GM12878 (cell line): ENCODE results near the gene LFNG. TPM values are rescaled to one million over a fixed set of nuclear protein-coding genes. Genes with fewer than 3 reads are reported as not detected.
"Not testable (repeated sequence)": the region's sequence is repeated elsewhere in the genome, so short reads cannot be mapped to it uniquely, and the experiment has no call there.

Experiments used
- ATAC-seq: fragments of 200-7000 bp; cut with Tn5 transposase; 3 replicates; pipeline ENCODE4 v1.9.1; 2020; ENCODE audit warnings: mild to moderate bottlenecking, moderate library complexity
- BruUV-seq: library from RNA; stranded (reverse); fragments of 400-500 nt; replicated peaks from 2 replicates; lab custom pipeline; 2021; lab: Mats Ljungman, UMichigan
- CTCF ChIA-PET: fragments of 300-600 bp; sonication (Branson Sonifier 250); formaldehyde crosslinking; extraction: SDS; loops from one replicate; lab custom pipeline; 2021; ENCODE audit warnings: inconsistent platforms; lab: Yijun Ruan, JAX
- POLR2A ChIA-PET: fragments of 350-600 bp; formaldehyde crosslinking; extraction: SDS; loops from one replicate; lab custom pipeline; 2021; ENCODE audit warnings: inconsistent platforms; lab: Charles Lee
- RAD21 ChIA-PET: fragments of 300-600 bp; sonication (Branson Sonifier 250); formaldehyde crosslinking; loops from one replicate; lab custom pipeline; 2023; ENCODE audit warnings: antibody characterized with exemption; ENCODE audit not compliant: unreplicated experiment; lab: Charles Lee
- SMC1A ChIA-PET: fragments of 300-600 bp; sonication (Branson Sonifier 250); formaldehyde crosslinking; loops from one replicate; lab custom pipeline; 2023; ENCODE audit not compliant: unreplicated experiment, uncharacterized antibody; lab: Charles Lee
- DNase-seq: peaks from one replicate; pipeline ENCODE4 v3.0.0-alpha.2; 2011; ENCODE audit warnings: low read depth, low spot score
- FAIRE-seq: peaks from 3 replicates; lab custom pipeline; 2011; peaks lifted over from hg19 to GRCh38; lab: Jason Lieb, UNC
- H2AFZ ChIP-seq: 2 replicates; pipeline ENCODE4 v1.6.0; 2011; ENCODE audit warnings: low read depth, low read length, control low read depth; ENCODE audit not compliant: control insufficient read depth
- H3K27ac ChIP-seq: 2 replicates; pipeline ENCODE4 v1.5.1; 2011; ENCODE audit warnings: control low read depth; ENCODE audit not compliant: control insufficient read depth, insufficient read depth
- H3K27me3 ChIP-seq, 2 experiments: replicated peaks in 1 of 2; 2 replicates each; pipeline versions ENCODE4 v1.6.0 to v1.6.1; 2011; ENCODE audit warnings: low read length in 1 of 2; ENCODE audit not compliant: control insufficient read depth in 2 of 2, insufficient read depth in 2 of 2
- H3K36me3 ChIP-seq, 2 experiments: 2 replicates each; pipeline ENCODE4 v1.5.1; 2011; ENCODE audit warnings: low read length in 1 of 2; ENCODE audit not compliant: control insufficient read depth in 2 of 2, insufficient read depth in 2 of 2
- H3K4me1 ChIP-seq: 2 replicates; pipeline ENCODE4 v1.6.1; 2011; ENCODE audit warnings: mild to moderate bottlenecking, low read length, moderate library complexity, mixed read lengths; ENCODE audit not compliant: control insufficient read depth, insufficient read depth
- H3K4me2 ChIP-seq: 2 replicates; pipeline ENCODE4 v1.6.0; 2011; ENCODE audit warnings: control low read depth; ENCODE audit not compliant: control insufficient read depth, insufficient read depth
- H3K4me3 ChIP-seq: fragments of 200-600 bp; sonication (generic); 2 replicates; pipeline ENCODE4 v1.5.1; 2016
- H3K79me2 ChIP-seq: 2 replicates; pipeline ENCODE4 v1.6.0; 2011; ENCODE audit warnings: low read length; ENCODE audit not compliant: control insufficient read depth, insufficient read depth
- H3K9ac ChIP-seq: 2 replicates; pipeline ENCODE4 v1.8.0; 2011; ENCODE audit warnings: low read length, control low read depth, mixed read lengths; ENCODE audit not compliant: control insufficient read depth, insufficient read depth
- H3K9me3 ChIP-seq: replicated peaks from 3 replicates; pipeline ENCODE4 v1.5.1; 2011; ENCODE audit warnings: mild to moderate bottlenecking, low read length; ENCODE audit not compliant: control insufficient read depth, insufficient read depth
- H4K20me1 ChIP-seq: 2 replicates; pipeline ENCODE4 v1.6.0; 2011; ENCODE audit not compliant: control insufficient read depth, insufficient read depth
- ATF3 ChIP-seq: IDR thresholded peaks from 2 replicates; pipeline ENCODE4 v1.6.1; 2011; ENCODE audit warnings: low read depth, mild to moderate bottlenecking, low read length, moderate library complexity, borderline replicate concordance; ENCODE audit errors: extremely low read depth
- BCL3 ChIP-seq: IDR thresholded peaks from 2 replicates; pipeline ENCODE4 v1.6.1; 2011; ENCODE audit warnings: borderline replicate concordance, low read depth, mild to moderate bottlenecking, moderate library complexity, low read length; ENCODE audit not compliant: insufficient read depth, poor library complexity, severe bottlenecking
- BHLHE40 ChIP-seq, 2 experiments: fragments of 450-650 bp in 1 of 2; IDR thresholded peaks; 2 replicates each; pipeline ENCODE4 v1.6.1; 2011 to 2017; ENCODE audit warnings: low read depth in 2 of 2, borderline replicate concordance in 1 of 2, improper control_type of control experiment in 1 of 2, low read length in 1 of 2, mild to moderate bottlenecking in 1 of 2
- CUX1 ChIP-seq: IDR thresholded peaks from 2 replicates; pipeline ENCODE4 v1.6.1; 2012; ENCODE audit warnings: improper control_type of control experiment, low read depth, low read length; ENCODE audit not compliant: insufficient replicate concordance
- HDGF ChIP-seq: fragments of 450-650 bp; IDR thresholded peaks from 2 replicates; pipeline ENCODE4 v1.6.1; 2016; ENCODE audit warnings: antibody characterized with exemption
- IKZF1 ChIP-seq: fragments of 450-650 bp; conservative IDR thresholded peaks from 2 replicates; pipeline ENCODE4 v1.6.1; 2017; ENCODE audit warnings: antibody characterized with exemption, mild to moderate bottlenecking
- TCF3 ChIP-seq: IDR thresholded peaks from 2 replicates; pipeline ENCODE4 v1.6.1; 2012; ENCODE audit warnings: low read depth, mild to moderate bottlenecking, low read length, borderline replicate concordance; ENCODE audit not compliant: insufficient read depth
- WGBS: methylation state at CpG from one replicate; pipeline ENCODE4 v1.1.6; 2016; ENCODE audit warnings: low lambda C conversion rate; ENCODE audit not compliant: insufficient replicate concordance, insufficient coverage; ENCODE audit errors: missing lambda C conversion rate; 5-methylcytosine and 5-hydroxymethylcytosine counted together
- in situ Hi-C: fragments of 300-500 bp; cut with MboI; formaldehyde crosslinking; loops from 9 replicates; pipeline ENCODE4 v1.14.3; 2018; ENCODE audit warnings: mixed read lengths
- intact Hi-C: fragments of 100-400 bp; cut with micrococcal nuclease; formaldehyde crosslinking; loops from one replicate; pipeline ENCODE4 v1.14.2; 2022; ENCODE audit not compliant: unreplicated experiment
- polyA plus RNA-seq, 11 experiments: library from polyadenylated mRNA; depleted of rRNA in 4 of 11; unstranded in 6 of 11; stranded (reverse) in 5 of 11; fragments of >200 nt; fragmentation: Nextera tagmentation in 4 of 11; fragmentation: Illumina TruSeq in 1 of 11; extraction: Ambion mirVana in 4 of 11; extraction: Trizol in 1 of 11; gene quantifications; 1 replicate in 1 of 11; 2 replicates in 10 of 11; pipeline versions ENCODE4 v1.2.1 to v1.2.3, GENCODE V29; 2011 to 2016; ENCODE audit warnings: inconsistent platforms in 2 of 11, missing spikeins in 2 of 11, low read depth in 1 of 11
- total RNA-seq, 4 experiments: library from RNA; depleted of rRNA in 3 of 4; stranded (reverse); fragments of >200 nt in 3 of 4; fragmentation: Illumina TruSeq in 1 of 4; extraction: Trizol in 1 of 4; gene quantifications; 2 replicates each; pipeline versions ENCODE4 v1.2.1 to v1.2.3, GENCODE V29; 2013 to 2021

The LFNG gene
- total and polyA plus RNA-seq, 10 of the 15 experiments (the other 5 are each of a cell fraction or from before 2014, with no cell fraction given): 0.09 to 0.68 (median 0.33) TPM; not detected in 2

- in situ Hi-C loops, ATAC-seq, intact Hi-C loops, FAIRE-seq, H3K27me3 ChIP-seq, H3K9ac ChIP-seq, BruUV-seq, H3K9me3 ChIP-seq, DNase-seq, H3K4me3 ChIP-seq, H2AFZ ChIP-seq, H3K27ac ChIP-seq, H3K36me3 ChIP-seq, H4K20me1 ChIP-seq, H3K4me2 ChIP-seq, H3K79me2 ChIP-seq: not testable (repeated sequence)
- 83% methylated on average over 3 of the region's 3 CpGs for WGBS
- CTCF ChIA-PET: interaction anchor here (1.1 kb wide), 1 partner anchor 146 kb away, joined by 5 read pairs; no protein-coding TSS in a partner anchor
- POLR2A ChIA-PET: interaction anchor here (0.7 kb wide), 1 partner anchor 158 kb away, joined by 3 read pairs; no protein-coding TSS in a partner anchor
- H3K4me1 ChIP-seq: peaks cover 29% of the 10 kb centered on the region
- RAD21 ChIA-PET: interaction anchor here (0.7 kb wide), 1 partner anchor 443 kb away, joined by 3 read pairs; no protein-coding TSS in a partner anchor
- SMC1A ChIA-PET: interaction anchor here (1.1 kb wide), 1 partner anchor 35 kb away, joined by 4 read pairs; no protein-coding TSS in a partner anchor
Measured at GRCh38 chr7:2563955-2564354, 44.4 kb downstream of the LFNG start.

- H2AFZ ChIP-seq: no peak overlapping the region
- H3K4me1 ChIP-seq: peaks cover 25% of the 10 kb centered on the region
- H3K9ac ChIP-seq: no peak overlapping the region
- SMC1A ChIA-PET: no interaction called here
- H3K36me3 ChIP-seq: no peaks in the 10 kb centered on the region
- no peaks in the 10 kb centered on the region for H4K20me1 ChIP-seq
- H3K27me3 ChIP-seq: no peaks in the 10 kb centered on the region
- no TSS peak for BruUV-seq
- H3K9me3 ChIP-seq: no peaks in the 10 kb centered on the region
- no peak for FAIRE-seq
- 90% methylated on average over 12 of the region's 12 CpGs for WGBS
- H3K79me2 ChIP-seq: peaks cover 2% of the 10 kb centered on the region
- POLR2A ChIA-PET: no interaction called here
- RAD21 ChIA-PET: no interaction called here
- H3K27ac ChIP-seq: no peak overlapping the region
- H3K4me3 ChIP-seq: no peak overlapping the region
- no peak for DNase-seq
- in situ Hi-C loops: no loop called here
- CTCF ChIA-PET: interaction anchor here (1.1 kb wide), 1 partner anchor 145 kb away, joined by 5 read pairs; no protein-coding TSS in a partner anchor
- no peak overlapping the region for H3K4me2 ChIP-seq
- intact Hi-C loops: loop anchor here (5.0 kb wide), 2 partner anchors 98 to 107 kb away; no protein-coding TSS in a partner anchor
- ATAC-seq: no peak
- TF ChIP-seq CUX1: no peak
- TF ChIP-seq HDGF: 0 out of 2 replicates have a peak, but pooled peaks have one; percentile 50
- TF ChIP-seq BHLHE40 (IDR thresholded peaks at IDR 0.05; ENCODE audit: borderline replicate concordance in 1 of 2, low read depth in 2 of 2, low read length in 1 of 2): no peak
- peak; percentile 93 for TF ChIP-seq BCL3
- TF ChIP-seq IKZF1: no peak
- TF ChIP-seq ATF3: no peak
- 0 out of 2 replicates have a peak, but pooled peaks have one; percentile 13 for TF ChIP-seq TCF3
Measured at GRCh38 chr7:2564970-2565540, 45.5 kb downstream of the LFNG start.
